ENCODE data around the gene STAT4.

STAT4 gene

DNA sequence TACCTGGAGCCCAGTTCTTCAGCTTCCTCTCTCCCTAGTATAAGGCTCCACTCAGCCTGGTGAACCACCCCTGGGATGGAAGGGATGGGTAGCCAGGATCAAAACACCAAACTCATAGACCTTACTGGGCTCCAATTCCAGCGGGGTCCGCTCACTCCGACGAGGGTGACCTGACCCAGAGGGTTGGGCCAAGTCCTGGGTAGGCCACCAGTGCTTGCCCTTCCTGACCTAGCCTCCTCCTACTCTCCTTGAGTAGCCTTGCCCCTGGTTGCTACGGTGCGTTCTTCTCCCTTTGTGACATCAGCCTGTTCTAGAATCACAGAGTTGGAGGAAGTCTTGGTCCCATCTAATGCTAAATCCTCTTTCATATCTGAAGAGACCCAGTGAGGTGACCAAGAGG is 537 bp upstream of the STAT4 start:
- Histone ChIP-seq H4K20me1 (ENCODE audit: control insufficient read depth, insufficient read depth, low read depth, low read length) (no peaks in the 10 kb centered on the region), H3K79me2 (ENCODE audit: control insufficient read depth, low read length) (no peaks in the 10 kb centered on the region), H3K9me3 (ENCODE audit: control insufficient read depth, insufficient read depth, low read length) (no peaks in the 10 kb centered on the region), H3F3A (ENCODE audit: control insufficient read depth, insufficient read depth) (no peaks in the 10 kb centered on the region), H3K36me3 (ENCODE audit: control insufficient read depth, low read length) (no peaks in the 10 kb centered on the region), H3K9me2 (replicated peaks; ENCODE audit: control insufficient read depth, low read length) (no peaks in the 10 kb centered on the region), H3K4me2 (ENCODE audit: low read length) (peak overlapping the region; percentile 21; the same call in 1 of the 2 replicates), H3K27ac (ENCODE audit: low read depth, low read length) (no peak overlapping the region), H3K4me1 (ENCODE audit: control insufficient read depth, low read length) (no peaks in the 10 kb centered on the region), H3K27me3 (ENCODE audit: control insufficient read depth, low read length) (peaks cover 27% of the 10 kb centered on the region), H3K4me3 (ENCODE audit: low read length) (peak overlapping the region; percentile 22; the same call in 1 of the 2 replicates)
- no peak for TF ChIP-seq EZH2phosphoT487 (IDR thresholded peaks at IDR 0.05; ENCODE audit: borderline replicate concordance, low read length)
- TF ChIP-seq, protein P1, sequence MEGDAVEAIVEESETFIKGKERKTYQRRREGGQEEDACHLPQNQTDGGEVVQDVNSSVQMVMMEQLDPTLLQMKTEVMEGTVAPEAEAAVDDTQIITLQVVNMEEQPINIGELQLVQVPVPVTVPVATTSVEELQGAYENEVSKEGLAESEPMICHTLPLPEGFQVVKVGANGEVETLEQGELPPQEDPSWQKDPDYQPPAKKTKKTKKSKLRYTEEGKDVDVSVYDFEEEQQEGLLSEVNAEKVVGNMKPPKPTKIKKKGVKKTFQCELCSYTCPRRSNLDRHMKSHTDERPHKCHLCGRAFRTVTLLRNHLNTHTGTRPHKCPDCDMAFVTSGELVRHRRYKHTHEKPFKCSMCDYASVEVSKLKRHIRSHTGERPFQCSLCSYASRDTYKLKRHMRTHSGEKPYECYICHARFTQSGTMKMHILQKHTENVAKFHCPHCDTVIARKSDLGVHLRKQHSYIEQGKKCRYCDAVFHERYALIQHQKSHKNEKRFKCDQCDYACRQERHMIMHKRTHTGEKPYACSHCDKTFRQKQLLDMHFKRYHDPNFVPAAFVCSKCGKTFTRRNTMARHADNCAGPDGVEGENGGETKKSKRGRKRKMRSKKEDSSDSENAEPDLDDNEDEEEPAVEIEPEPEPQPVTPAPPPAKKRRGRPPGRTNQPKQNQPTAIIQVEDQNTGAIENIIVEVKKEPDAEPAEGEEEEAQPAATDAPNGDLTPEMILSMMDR (IDR thresholded peaks at IDR 0.05; ENCODE audit: low read depth, low read length, poor library complexity, severe bottlenecking): no peak

DNA sequence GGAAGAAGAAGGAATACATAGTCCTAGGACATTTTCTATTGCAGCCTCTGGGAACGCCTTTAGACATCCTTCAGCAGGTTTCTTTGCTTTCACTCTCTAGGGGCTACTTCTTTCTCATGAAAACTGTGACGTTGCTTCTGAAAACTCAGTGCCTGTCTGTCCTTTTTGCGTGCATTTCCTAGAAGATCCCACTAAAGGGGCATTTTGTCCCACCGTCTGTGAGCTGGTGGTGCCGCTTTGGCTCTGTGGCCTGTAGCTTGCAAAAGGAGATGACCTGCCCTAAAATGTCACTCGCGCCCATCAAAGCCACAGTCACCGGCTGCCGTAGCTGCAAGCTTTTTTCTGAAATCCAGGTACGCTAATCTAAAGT is 579 bp downstream of the STAT4 start:
- Histone ChIP-seq H3K79me2 (ENCODE audit: control insufficient read depth, low read length) (no peaks in the 10 kb centered on the region), H3K36me3 (ENCODE audit: control insufficient read depth, low read length) (no peaks in the 10 kb centered on the region), H3K4me1 (ENCODE audit: control insufficient read depth, low read length) (no peaks in the 10 kb centered on the region), H4K20me1 (ENCODE audit: control insufficient read depth, insufficient read depth, low read depth, low read length) (no peaks in the 10 kb centered on the region), H3K4me2 (ENCODE audit: low read length) (peak overlapping the region; percentile 21), H3K9me3 (ENCODE audit: control insufficient read depth, insufficient read depth, low read length) (no peaks in the 10 kb centered on the region), H3K4me3 (ENCODE audit: low read length) (no peak overlapping the region), H3F3A (ENCODE audit: control insufficient read depth, insufficient read depth) (no peaks in the 10 kb centered on the region), H3K9me2 (replicated peaks; ENCODE audit: control insufficient read depth, low read length) (no peaks in the 10 kb centered on the region), H3K27ac (ENCODE audit: low read depth, low read length) (no peak overlapping the region), H3K27me3 (ENCODE audit: control insufficient read depth, low read length) (peaks cover 23% of the 10 kb centered on the region)
- no peak for TF ChIP-seq EZH2phosphoT487 (IDR thresholded peaks at IDR 0.05; ENCODE audit: borderline replicate concordance, low read length)
- TF ChIP-seq, protein P1 (IDR thresholded peaks at IDR 0.05; ENCODE audit: low read depth, low read length, poor library complexity, severe bottlenecking): no peak

- H3F3A ChIP-seq (ENCODE audit: control insufficient read depth, insufficient read depth): no peaks in the 10 kb centered on the region
- no peaks in the 10 kb centered on the region for H3K36me3 ChIP-seq (ENCODE audit: control insufficient read depth, low read length)
- no peaks in the 10 kb centered on the region for H3K9me3 ChIP-seq (ENCODE audit: control insufficient read depth, insufficient read depth, low read length)
- TF ChIP-seq EZH2phosphoT487 (IDR thresholded peaks at IDR 0.05; ENCODE audit: borderline replicate concordance, low read length): no peak
- TF ChIP-seq, protein P1 (IDR thresholded peaks at IDR 0.05; ENCODE audit: low read depth, low read length, poor library complexity, severe bottlenecking): no peak
- H3K79me2 ChIP-seq (ENCODE audit: control insufficient read depth, low read length): no peaks in the 10 kb centered on the region
- no peak overlapping the region for H3K4me2 ChIP-seq (ENCODE audit: low read length)
- H3K4me1 ChIP-seq (ENCODE audit: control insufficient read depth, low read length): no peaks in the 10 kb centered on the region
- no peaks in the 10 kb centered on the region for H4K20me1 ChIP-seq (ENCODE audit: control insufficient read depth, insufficient read depth, low read depth, low read length)
- H3K27me3 ChIP-seq (ENCODE audit: control insufficient read depth, low read length): peaks cover 23% of the 10 kb centered on the region
- H3K9me2 ChIP-seq (replicated peaks; ENCODE audit: control insufficient read depth, low read length): no peaks in the 10 kb centered on the region
- no peak overlapping the region for H3K4me3 ChIP-seq (ENCODE audit: low read length)
- no peak overlapping the region for H3K27ac ChIP-seq (ENCODE audit: low read depth, low read length)
Observed at GRCh38 chr2:191149391-191149790, 1.4 kb downstream of the STAT4 start.

GRCh38 chr2:191148791-191149190 is 2.0 kb downstream of the STAT4 start:
- H4K20me1 ChIP-seq (ENCODE audit: control insufficient read depth, insufficient read depth, low read depth, low read length): no peaks in the 10 kb centered on the region
- H3K9me3 ChIP-seq (ENCODE audit: control insufficient read depth, insufficient read depth, low read length): no peaks in the 10 kb centered on the region
- H3K27ac ChIP-seq (ENCODE audit: low read depth, low read length): no peak overlapping the region
- H3K4me1 ChIP-seq (ENCODE audit: control insufficient read depth, low read length): no peaks in the 10 kb centered on the region
- no peaks in the 10 kb centered on the region for H3F3A ChIP-seq (ENCODE audit: control insufficient read depth, insufficient read depth)
- no peaks in the 10 kb centered on the region for H3K9me2 ChIP-seq (replicated peaks; ENCODE audit: control insufficient read depth, low read length)
- no peaks in the 10 kb centered on the region for H3K36me3 ChIP-seq (ENCODE audit: control insufficient read depth, low read length)
- peaks cover 23% of the 10 kb centered on the region for H3K27me3 ChIP-seq (ENCODE audit: control insufficient read depth, low read length)
- no peak for TF ChIP-seq EZH2phosphoT487 (IDR thresholded peaks at IDR 0.05; ENCODE audit: borderline replicate concordance, low read length)
- TF ChIP-seq, protein P1 (IDR thresholded peaks at IDR 0.05; ENCODE audit: low read depth, low read length, poor library complexity, severe bottlenecking): no peak
- no peak overlapping the region for H3K4me2 ChIP-seq (ENCODE audit: low read length)
- H3K4me3 ChIP-seq (ENCODE audit: low read length): no peak overlapping the region
- H3K79me2 ChIP-seq (ENCODE audit: control insufficient read depth, low read length): no peaks in the 10 kb centered on the region
